Stimulated activated CD4-positive, alpha-beta T cell treated with anti-CD3 and anti-CD28 coated beads, Interleukin-4, amount 100 ng/mL, for 24 hours (primary cell): ENCODE measurements around the gene MRRF.

ENCODE experiments used
- DNase-seq: peaks from one replicate; pipeline ENCODE4 v3.0.0-alpha.2; 2020

The MRRF gene

DNA sequence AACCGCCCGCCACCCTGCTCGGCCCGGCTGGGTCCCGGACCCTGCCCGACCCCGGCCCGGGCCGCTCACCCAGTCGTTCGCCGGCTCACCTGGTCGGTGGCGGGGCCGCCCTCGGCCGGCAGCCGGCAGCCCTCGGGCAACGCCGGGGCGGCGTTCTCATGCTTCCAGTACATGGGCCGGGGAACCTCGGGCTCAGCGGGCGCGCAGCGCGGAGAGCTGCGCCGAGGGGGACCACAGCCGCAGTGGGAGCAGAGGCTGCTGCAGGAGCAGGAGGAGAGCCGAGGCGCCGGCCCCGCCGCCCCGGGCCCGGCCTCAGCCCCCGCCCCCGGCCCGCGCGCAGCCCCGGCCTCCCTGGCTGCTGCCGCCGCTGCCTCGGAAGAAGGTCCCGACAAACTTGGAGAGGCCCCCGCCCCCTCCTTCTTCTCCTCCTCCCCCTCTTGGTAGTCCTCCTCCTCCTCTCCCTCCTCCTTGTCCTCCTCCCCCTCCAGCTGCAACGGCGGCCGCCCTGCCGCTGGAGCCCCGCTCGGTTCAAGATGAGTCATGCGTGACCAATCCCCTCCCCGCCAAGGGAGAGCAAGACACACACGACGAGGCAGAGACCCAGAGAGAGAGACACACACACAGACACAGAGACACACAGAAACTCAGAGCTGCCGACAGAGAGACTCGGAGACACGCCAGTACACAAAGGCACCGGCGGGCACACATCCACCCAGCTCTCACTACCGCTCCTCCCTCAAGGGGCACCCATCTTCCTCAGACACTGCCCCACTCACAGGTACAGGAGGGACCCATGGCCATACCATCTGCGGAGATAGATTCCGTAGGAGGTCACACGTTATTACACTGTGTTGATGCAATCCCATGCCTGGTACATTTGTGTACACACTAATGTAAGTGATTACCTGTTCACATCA, 35.9 kb upstream of the MRRF start, which contains the start of gene LHX6:
Gene LHX6, minus strand, starts transcription at position 390 of the 917 bp plus-strand sequence. Its CDS starts 217 bp downstream, at position 173.
- no peak for DNase-seq

DNA sequence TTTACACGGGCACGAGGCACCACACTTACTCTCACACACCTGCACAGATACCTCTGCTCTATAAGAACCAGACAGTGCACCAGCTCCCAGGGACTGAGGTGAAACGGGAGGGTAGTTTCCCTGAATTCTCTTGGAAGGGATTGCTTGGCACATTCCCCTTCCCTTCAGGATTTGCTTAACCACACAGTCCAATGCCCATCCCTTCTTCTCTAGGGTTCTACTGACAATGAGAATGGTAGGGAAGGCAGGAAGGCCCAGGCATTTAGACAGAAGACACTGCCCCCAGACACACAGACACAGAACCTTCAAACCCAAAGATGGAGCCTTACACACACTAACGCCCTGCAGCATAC, 35.2 kb upstream of the MRRF start:
- no peak for DNase-seq

DNA sequence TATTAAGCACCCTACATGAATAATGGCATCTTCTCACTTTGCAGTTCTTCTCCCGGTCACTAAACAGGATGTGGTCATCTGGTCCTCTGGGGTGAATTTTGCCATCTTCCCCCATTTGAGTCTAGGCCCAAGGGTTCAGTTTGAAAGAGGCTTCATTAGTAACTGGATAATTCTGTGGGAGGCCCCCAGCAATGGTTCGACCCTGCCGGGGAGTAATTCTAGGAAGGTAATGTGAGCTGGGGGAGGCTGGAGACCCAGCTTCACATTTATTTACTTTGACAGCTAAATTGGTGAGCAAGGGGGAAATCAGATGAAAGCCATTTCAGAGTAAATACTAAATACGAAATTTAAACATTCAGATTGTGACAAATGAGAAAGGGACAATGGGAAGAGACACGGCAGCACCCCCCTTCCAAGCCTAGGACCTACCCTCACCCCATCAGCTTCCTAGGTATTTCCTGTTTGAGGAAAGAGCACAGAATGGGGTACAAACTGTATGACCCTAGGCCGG, 31.8 kb upstream of the MRRF start:
- DNase-seq, result no peak

DNA sequence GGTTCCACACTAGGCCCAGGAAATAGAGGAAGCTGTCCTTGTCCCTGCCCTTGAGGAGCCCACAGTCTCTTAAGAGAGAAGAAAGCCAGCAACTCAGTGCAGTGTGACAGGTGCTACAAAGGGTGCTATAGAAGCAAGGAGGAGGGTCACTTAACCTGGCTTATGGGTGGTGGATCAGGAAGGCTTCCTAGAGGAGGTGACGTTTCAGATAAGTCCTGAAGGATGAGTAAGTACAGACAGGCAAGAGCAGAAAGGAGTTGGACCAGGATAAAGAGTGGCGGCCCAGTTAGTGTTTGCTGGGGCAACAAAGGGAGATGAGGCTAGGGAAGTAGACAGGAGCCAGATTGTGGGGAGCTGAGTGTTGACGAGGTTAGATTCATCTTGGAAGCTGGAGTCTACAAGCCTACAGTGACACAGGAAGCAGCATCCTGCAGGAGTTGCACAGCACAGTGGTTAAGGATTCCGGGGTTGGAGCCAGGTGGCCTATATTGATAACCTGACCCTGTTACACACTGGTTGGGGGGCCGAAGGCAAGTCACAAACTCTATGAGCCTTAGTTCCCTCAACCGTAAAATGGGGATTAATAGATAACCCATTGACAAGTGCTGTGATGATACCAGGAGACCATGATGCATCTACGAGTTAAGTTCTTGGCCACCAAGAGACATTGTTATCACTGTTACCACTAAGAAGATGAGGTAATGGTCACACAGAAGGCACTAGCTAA, 30.5 kb upstream of the MRRF start:
- no peak for DNase-seq

DNA sequence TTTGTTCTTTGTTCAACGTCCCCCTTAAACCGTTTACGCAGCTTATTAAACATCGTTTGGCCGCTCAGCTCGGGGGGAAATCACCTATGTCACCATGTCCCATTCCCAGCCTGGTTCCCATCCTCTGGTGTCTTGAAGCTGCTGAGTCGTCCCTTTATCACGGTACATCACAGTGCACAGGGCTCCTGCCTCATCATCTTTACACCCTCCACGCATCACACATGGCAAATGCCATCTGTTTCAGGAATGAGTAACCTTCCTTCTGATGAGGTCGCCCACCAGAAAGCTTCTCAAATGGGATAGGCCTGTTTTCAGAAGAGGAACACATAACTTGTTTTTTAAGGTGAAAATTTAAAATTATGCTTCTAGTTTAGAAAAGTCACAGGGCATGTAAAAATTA, 28.0 kb upstream of the MRRF start:
- no peak for DNase-seq

DNA sequence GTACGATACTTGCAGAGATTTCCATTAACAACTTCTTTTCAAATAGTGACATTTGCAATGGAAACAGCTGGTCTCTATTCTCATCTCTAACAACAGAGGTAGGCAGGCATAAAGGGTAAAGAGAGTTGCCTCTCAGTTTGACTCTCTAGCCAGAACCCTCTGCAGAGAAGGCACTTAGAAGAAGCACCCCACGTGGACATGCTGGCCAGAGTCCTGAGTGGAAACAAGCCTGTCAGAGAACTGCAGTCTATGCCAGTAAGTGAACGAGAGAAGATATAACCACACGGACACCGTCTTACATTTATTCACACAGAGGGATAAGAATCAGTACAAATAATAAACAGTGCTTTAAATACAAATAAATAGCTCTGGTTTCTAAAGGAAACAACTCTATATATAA, 25.0 kb upstream of the MRRF start:
- DNase-seq, result no peak

DNA sequence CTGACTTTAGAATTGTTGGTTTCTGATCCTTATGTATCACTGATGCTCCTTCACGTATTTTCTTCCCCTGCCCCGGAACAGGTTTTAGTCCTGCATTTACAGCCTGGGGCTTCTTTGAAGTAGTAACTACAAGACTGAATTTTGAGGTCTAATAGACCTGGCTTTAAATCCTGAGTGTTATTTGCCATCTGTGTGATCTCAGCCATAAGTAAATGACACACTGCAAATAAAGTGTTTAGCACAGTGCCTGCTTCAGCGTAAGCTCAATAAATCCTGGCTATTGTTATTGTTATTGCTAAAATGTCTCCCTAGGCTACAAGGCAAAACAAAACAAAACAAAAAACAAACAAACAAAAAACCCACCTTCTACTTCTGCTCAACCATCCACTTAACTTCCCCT, 20.3 kb upstream of the MRRF start:
- DNase-seq, result no peak

DNA sequence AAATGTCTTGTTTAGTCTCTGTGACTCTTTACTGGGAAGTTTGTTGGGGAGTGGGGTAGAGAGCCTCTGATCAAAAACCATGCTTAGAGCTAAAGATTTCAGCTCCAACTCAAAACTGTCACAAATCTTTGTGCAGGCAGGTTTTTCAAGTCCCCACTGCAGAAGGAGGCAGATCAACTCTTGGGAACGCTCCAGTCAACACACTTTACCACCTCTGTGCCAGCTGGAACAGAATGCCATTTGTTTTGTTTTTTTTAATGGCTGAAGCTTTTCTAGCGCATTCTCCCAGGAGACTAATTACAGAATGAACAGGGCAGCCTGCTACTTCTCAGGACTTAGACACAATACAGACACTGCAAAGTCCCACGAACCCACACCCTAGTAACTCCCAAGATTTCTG, 18.0 kb upstream of the MRRF start:
- DNase-seq, result no peak

DNA sequence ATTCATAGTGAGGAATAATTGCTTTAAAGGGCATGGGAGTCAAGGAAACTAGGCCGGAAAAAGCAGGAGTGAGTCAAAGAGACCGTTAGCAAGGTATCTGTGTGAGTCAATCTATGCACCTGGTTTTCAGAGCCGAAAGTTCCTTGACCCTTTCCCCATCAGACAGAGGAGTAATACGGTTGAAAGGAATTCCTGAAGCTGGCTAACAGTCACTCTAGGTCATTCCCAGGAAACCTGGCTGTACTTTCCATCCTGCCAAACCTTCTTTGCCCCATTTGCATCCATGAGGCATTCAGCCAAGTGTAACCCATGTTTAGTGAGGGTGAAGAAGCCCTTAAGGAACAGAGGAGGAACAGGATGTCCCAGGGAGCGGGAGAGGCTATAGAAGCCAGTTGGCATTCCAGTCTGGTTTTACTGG, 16.2 kb upstream of the MRRF start:
- DNase-seq, result no peak

DNA sequence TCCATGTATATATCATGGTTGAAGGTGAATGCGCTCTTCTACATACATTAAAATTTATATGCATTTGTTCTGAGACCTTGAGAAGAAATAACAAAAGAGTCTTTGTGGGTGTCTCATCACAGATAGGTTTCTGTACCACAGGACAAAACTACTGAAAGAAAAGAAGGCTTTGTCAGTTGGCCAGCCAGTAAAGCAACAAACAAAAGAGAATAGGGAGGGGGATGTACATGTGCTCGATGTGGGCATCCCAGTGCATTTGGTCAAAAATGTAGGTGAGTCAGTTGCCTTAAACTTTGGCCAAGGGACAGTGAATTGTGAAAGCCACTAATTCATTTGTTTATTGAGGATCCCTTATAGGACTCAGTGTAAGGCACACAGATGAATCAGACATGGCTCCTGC, 13.3 kb upstream of the MRRF start:
- no peak for DNase-seq

DNA sequence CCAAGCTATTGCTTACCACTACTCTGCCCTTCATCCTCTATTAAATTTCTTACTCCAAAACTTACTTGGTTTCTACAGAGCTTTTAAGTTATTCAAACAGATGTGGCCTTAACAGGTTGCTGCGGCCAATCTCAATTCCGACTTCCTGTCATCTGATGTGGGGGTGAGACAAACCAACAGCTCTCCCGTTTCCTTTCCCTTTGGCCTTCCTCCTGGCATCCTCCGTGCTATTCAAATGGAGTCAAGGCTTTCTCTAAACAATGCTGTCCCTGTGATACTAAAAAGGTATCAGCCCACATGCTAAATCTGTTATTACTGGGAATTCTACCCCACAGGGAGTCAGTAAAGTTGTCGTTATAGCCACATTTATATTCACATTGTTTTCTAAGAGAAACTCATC, 11.9 kb upstream of the MRRF start:
- no peak for DNase-seq

DNA sequence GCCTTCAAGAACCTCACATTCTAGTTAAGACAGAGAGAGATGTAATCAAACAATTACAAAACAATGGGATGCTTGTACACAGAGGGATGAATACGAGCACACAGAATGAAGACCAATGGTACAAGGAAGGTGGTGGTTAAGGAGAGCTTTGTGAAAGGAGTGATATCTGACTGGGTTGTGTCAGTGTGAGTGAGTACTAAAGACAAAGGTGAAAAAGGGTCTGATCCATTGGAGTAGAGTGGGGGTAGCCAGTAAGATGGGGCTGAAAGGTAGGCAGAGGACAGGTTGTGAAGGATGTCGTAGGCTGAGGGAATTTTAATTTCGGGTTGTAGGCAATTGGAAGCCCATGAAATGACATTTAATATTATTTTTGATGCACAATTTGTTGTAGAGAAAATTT, 9.9 kb upstream of the MRRF start:
- DNase-seq, result no peak

DNA sequence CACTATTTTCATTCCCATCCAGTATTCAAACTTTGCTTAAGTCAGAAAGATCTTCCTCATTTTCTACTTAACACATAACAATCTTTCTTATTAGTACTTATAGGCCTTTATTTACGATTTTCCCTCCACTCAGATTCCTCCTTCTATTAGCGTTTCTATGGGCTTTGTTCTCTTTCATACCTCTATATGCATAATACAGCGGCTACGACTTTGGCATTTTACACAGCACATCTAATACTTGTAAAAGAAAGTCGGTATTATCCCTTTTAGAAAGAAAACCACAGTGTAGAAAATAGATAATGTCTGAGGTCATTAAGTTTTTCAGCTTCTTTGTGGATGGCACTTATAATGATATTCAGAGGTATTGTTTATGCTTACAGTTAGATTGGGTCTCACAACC, 8.5 kb upstream of the MRRF start:
- DNase-seq, result no peak

DNA sequence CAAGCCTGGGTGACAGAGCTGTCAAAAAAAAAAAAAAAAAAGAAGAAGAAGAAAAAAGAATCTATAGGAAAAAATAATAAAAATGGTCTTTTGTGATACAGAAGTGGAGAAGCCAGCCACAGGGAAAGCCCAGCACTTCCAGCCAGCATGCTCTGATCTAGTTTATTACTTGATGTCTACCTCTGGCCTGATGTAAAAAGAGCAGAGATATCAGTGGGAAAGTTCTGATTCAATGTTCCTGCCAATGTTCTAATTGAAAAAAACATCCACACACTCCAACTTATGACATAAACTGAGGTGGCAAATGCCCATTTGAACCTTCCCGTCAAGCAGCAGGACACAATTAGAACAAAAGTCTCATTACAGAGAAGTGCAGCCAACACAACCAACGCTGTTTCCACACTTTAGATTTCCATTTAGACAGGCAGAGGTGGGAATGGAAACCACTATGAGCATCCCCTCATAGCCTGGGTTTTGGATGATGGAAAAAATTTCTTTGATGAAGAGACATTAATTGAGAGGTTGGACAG, 5.7 kb upstream of the MRRF start:
- no peak for DNase-seq

DNA sequence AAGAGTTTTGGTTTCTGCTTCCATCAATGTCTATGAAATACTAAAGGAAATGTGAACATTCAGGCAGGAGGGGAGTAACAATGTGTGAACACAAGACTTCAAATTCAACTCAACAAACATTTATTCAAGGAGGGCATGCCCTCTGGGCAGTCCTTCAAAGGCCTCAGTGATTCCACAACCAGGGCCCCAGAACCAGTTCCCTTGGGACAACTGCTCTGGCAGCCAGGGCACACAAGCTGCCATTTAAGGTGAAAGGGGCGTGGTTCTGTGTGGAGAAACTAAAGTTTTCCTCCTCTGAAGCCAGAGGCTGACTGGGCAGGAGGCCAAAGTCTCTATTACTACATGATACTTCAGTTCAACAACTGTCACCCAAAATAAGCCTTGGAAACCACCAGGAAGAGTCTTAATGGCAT, 3.2 kb upstream of the MRRF start:
- DNase-seq, result no peak

DNA sequence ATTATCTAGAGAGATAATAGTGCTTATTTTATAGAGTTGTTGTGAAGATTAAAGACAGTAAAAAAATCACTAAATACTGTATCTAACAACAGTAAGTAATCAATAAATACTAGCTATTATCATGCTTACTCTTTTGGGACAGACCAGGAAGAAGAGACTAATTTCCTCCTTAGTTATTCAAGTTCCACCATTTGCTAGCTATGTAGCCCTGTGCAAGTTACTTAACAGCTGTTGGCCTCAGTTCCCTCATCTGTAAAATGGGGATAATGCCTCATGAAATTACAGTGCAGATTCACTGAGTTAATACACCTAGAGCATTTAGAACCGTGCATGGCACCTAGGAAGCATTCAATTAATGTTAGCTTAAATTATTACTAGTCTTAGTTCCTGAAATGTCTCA, 2.6 kb upstream of the MRRF start:
- no peak for DNase-seq

DNA sequence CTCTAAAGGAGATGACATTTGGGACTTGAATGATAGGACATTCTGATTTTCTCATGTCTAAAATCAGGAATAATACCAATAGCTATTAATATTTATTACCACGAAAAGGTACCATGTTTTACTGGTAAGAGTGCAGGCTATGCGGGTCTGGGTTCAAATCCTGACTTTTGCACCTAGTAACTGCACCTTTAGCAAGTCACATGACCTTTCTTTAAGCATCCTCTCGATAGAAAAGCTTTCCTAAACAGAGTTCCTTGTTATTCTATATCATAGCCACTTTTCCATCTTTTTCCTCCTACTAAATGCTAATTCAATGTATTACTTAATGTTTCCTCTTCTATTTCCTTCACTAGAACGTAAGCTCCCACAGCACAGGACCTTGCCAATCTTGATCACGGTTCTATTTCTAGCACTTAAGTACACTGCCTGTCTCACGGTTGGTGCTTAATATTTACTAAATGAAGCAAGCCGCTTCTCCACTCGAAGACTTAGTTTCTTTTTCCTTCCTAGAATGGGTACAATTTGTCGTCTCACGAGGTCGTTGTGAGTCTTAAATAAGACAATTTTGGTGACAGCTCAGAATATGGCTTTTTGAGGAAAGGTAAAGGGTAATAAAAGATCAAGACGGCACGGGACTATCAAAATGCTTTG, 858 bp upstream of the MRRF start:
- no peak for DNase-seq

DNA sequence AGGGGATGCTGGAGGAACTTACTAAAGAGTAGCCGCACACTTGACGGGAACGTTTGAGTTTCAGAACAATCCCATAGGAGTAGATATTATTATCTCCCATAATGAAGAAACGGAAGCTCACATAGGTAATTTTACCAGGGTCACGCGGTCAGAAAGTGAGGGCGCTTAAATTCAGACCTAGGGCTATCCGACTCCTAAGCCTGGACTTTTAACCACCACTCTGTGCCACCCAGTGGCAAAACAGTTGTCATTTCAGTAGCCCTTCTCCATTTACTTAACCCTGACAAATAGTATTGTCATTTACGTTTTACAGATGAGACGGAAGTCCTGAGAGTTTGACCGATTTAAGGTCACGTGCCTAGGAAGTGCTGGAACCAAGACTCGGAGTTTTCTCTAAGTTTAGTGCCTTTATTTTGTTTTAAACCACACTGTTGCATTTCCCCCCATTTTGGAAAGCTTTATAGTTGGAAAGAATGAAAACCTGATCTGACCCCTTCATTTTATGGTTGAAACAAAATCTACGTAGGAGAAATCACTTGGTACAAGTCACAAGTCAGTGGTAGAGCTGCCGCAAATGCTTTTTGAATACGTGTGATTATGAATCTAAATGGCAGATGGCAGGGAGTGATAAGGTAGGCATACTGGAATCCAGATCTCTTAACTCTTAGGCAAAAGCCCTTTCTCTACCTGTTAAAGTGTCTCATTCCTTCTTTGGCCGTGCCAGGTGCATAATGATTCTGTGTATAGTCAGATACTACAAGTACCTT, 650 bp downstream of the MRRF start:
- peak; percentile 16 for DNase-seq

DNA sequence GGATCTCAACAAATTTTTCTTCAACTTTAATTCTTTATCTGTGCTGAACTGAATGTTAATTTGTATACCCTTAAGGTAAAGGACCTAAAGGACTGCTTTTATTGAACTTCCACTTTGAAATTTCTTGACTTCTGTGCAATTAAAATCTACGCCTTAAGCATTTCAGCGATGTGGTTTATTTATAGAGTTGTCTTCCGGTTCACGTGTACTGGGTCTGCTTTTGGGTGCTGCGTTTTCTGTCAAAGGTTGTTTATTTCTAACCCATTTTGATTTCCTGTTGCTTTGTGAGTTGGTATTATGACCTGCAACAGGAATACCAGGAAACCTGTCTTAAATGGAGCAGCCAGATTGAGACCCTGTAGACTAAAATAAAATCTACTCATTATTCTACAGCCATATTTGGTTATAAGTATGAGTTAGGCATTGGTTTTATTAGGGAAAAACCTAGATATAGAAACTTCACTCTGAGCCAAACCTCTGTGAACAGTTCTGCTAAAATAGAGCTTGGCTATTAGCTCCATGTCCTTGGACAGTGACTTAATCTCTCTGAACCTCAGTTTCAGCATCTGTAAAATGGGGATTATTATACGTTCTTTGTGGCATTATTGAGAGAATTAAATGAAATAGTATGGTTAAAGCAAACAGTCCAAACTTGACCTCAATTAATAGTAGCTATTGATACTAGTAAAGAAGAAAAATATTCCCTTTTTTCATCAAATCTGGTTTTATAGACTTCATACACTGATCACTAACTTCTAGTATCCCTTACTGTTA, 3.5 kb downstream of the MRRF start:
- DNase-seq, result no peak

DNA sequence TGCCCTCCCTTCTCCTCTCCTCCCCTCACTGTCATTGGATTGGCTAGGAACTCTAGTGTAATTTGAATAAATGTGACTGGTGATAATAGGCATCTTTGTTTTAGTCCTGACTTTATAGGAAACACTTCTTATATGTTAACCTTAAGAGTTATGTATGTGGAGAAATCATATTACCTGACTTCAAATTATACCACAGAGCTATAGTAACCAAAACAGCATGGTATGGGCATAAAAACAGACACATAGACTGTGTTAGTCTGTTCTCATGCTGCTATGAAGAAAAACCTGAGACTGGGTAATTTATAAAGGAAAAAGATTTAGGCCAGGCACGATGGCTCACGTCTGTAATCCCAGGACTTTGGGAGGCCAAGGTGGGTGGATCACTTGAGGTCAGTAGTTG, 9.4 kb downstream of the MRRF start:
- no peak for DNase-seq

DNA sequence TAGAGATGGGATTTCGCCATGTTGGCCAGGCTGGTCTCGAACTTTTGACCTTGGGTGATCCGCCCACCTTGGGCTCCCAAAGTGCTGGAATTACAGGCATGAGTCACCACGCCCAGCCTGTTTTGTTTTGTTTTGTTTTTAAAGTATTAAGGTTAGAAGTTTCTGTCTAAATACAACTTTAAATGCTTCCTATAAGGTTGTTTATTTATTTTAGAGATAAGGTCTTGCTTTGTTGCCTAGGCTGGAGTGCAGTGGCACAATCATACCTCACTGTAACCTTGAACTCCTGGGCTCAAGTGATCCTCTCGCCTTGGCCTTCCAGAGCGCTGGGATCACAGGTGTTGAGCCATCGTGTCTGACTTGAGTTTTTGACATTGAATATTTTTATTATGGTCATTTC, 11.4 kb downstream of the MRRF start:
- no peak for DNase-seq
